ENCODE results near the gene ZRANB3. TPM values are rescaled to one million over a fixed set of nuclear protein-coding genes. Genes with fewer than 3 reads are reported as not detected.

ZRANB3 gene
- total RNA-seq, 1 donor from 2014 or later, result 8.5 TPM

DNA sequence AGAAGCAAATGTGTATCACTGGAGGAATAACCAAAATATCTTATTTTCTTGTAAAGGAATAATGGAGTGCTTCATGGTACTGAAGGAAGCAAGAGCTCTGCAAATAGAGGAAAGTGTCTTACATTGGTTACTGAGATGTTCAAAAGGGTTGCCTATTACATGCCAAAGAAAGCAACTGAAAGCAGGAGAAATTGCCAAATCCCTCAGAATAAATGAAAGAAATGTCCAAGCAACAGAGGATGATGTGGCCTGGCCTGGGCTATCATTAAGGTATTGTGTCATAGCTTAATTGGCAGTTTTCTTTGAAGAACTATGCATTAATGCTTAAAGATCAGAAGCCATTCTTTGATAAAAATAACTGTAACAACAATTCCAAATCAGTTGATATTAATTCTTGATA is 305.2 kb downstream of the ZRANB3 start:
- DNase-seq (ENCODE audit: low read depth), result no peak
- Histone ChIP-seq H3K4me3 (ENCODE audit: low read depth, low read length) (no peak overlapping the region), H3K27me3 (ENCODE audit: control insufficient read depth, insufficient read depth, low read length) (no peaks in the 10 kb centered on the region), H3K36me3 (ENCODE audit: control insufficient read depth, insufficient read depth, low read length) (no peaks in the 10 kb centered on the region)
- TF ChIP-seq, protein P1, sequence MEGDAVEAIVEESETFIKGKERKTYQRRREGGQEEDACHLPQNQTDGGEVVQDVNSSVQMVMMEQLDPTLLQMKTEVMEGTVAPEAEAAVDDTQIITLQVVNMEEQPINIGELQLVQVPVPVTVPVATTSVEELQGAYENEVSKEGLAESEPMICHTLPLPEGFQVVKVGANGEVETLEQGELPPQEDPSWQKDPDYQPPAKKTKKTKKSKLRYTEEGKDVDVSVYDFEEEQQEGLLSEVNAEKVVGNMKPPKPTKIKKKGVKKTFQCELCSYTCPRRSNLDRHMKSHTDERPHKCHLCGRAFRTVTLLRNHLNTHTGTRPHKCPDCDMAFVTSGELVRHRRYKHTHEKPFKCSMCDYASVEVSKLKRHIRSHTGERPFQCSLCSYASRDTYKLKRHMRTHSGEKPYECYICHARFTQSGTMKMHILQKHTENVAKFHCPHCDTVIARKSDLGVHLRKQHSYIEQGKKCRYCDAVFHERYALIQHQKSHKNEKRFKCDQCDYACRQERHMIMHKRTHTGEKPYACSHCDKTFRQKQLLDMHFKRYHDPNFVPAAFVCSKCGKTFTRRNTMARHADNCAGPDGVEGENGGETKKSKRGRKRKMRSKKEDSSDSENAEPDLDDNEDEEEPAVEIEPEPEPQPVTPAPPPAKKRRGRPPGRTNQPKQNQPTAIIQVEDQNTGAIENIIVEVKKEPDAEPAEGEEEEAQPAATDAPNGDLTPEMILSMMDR (IDR thresholded peaks at IDR 0.05; ENCODE audit: insufficient read depth, low read length, poor library complexity, severe bottlenecking), result no peak

DNA sequence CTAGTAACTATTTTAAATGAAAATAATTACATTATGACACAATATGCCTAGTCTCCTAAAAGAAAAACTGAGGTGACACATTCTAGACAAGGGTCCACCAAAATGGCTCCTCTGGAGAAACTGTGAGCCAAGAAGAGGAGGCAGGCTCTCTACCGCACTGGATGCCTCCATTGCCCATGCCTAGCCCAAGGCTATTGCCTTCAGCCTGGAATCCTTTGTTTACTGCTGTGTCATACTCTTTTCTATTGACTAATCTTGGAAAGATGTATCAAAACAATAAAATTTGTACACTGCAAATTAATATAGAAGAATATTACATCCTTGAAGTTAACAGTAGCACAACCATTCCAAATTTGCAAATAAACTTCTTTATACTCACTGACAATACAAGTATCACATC is 311.8 kb downstream of the ZRANB3 start:
- DNase-seq (ENCODE audit: low read depth), result no peak
- H3K27me3 ChIP-seq (ENCODE audit: control insufficient read depth, insufficient read depth, low read length), result no peaks in the 10 kb centered on the region
- no peaks in the 10 kb centered on the region for H3K36me3 ChIP-seq (ENCODE audit: control insufficient read depth, insufficient read depth, low read length)
- TF ChIP-seq, protein P1 (IDR thresholded peaks at IDR 0.05; ENCODE audit: insufficient read depth, low read length, poor library complexity, severe bottlenecking), result no peak
- H3K4me3 ChIP-seq (ENCODE audit: low read depth, low read length), result no peak overlapping the region

DNA sequence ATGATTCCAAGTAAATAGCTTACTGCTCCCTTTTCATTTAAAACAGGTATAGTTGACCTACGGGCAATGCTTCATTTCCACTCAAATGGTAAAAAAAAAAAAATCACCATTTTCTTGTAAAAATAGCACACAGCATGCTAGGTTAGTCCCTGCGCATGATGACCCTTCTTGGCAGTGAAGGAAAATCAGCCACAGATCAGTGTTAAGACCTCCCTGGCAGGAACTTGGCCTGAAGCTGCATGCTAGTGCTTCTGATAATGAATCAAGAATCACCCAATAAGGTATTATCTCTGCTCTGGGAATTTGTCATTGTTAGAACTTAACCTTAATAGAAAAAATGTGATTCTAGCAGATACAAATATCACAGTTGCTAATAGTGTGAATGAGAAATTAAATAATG is 312.6 kb downstream of the ZRANB3 start:
- TF ChIP-seq, protein P1 (IDR thresholded peaks at IDR 0.05; ENCODE audit: insufficient read depth, low read length, poor library complexity, severe bottlenecking), result no peak
- Histone ChIP-seq H3K27me3 (ENCODE audit: control insufficient read depth, insufficient read depth, low read length) (no peaks in the 10 kb centered on the region), H3K4me3 (ENCODE audit: low read depth, low read length) (no peak overlapping the region), H3K36me3 (ENCODE audit: control insufficient read depth, insufficient read depth, low read length) (no peaks in the 10 kb centered on the region)
- DNase-seq (ENCODE audit: low read depth), result no peak

DNA sequence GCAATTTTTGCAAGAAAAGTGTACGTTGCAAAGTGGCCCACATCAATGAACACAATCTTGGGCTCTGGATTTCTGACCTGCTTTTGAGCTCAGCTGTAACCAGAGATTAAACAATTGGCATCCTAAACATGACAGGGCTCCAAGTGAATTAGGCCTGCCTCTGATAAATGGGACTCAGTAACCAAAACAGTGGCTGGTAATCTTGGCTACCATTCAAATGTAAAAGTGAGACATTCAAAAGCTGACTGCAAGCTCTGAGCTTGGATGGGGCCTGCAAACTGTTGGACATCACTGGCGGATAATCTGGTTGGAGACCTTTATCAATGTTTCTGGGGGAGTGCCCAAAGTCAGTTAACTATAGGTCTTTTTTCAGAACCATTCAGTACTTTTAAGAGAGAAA is 318.3 kb downstream of the ZRANB3 start:
- no peak overlapping the region for H3K4me3 ChIP-seq (ENCODE audit: low read depth, low read length)
- no peaks in the 10 kb centered on the region for H3K36me3 ChIP-seq (ENCODE audit: control insufficient read depth, insufficient read depth, low read length)
- TF ChIP-seq, protein P1 (IDR thresholded peaks at IDR 0.05; ENCODE audit: insufficient read depth, low read length, poor library complexity, severe bottlenecking), result no peak
- no peaks in the 10 kb centered on the region for H3K27me3 ChIP-seq (ENCODE audit: control insufficient read depth, insufficient read depth, low read length)
- no peak for DNase-seq (ENCODE audit: low read depth)

DNA sequence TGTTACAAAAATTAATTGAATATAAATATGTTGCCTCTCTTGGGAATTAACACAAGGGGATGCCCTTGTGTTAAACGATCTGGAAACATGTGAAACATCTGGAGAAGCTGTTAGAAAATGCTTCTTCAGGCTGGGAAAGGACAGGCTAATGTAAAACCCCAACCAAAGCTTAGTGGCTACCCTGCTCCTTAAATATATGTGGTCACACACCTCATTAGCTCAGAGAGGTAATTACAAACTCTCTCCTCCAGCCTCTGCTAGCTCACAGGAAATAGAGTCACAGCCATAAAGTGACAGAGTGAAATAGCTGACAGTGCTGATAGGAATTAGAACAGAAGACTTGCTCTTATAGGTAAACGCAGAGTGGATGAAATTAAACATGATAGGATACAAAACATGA is 323.0 kb downstream of the ZRANB3 start:
- TF ChIP-seq, protein P1 (IDR thresholded peaks at IDR 0.05; ENCODE audit: insufficient read depth, low read length, poor library complexity, severe bottlenecking), result no peak
- H3K4me3 ChIP-seq (ENCODE audit: low read depth, low read length), result no peak overlapping the region
- peak; percentile 10 for DNase-seq (ENCODE audit: low read depth)
- H3K36me3 ChIP-seq (ENCODE audit: control insufficient read depth, insufficient read depth, low read length), result no peaks in the 10 kb centered on the region
- no peaks in the 10 kb centered on the region for H3K27me3 ChIP-seq (ENCODE audit: control insufficient read depth, insufficient read depth, low read length)

DNA sequence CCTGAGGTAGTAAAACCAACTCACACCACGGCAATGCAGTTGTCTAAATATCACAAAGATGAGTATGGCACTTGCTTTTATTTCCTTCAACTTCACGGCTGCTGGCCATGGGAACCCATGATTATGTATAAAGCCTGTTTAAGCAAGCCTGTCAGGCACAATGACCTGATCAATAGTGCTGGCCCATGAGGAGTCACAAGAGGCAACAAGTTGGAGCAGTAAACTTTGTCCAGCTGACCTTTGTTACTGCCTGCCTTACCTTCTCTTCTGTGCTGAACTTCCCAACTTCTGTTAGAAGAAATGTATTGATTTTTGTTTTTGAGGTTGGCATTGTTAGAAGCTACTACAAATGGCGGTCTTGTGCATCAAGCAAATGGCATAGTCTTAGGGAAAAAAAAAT is 327.1 kb downstream of the ZRANB3 start:
- Histone ChIP-seq H3K36me3 (ENCODE audit: control insufficient read depth, insufficient read depth, low read length) (no peaks in the 10 kb centered on the region), H3K27me3 (ENCODE audit: control insufficient read depth, insufficient read depth, low read length) (no peaks in the 10 kb centered on the region), H3K4me3 (ENCODE audit: low read depth, low read length) (no peak overlapping the region)
- TF ChIP-seq, protein P1 (IDR thresholded peaks at IDR 0.05; ENCODE audit: insufficient read depth, low read length, poor library complexity, severe bottlenecking), result no peak
- no peak for DNase-seq (ENCODE audit: low read depth)
